Vagina (tissue), 2 donors: ENCODE data around the gene KCNQ2.

Source experiments
- CTCF ChIP-seq, 3 experiments: fragments of 450-650 bp in 2 of 3; fragments of 200-600 bp in 1 of 3; sonication (generic) in 1 of 3; IDR thresholded peaks; one replicate each; pipeline ENCODE4 v1.5.1; 2017 to 2019; ENCODE audit warnings: antibody characterized with exemption in 3 of 3, mild to moderate bottlenecking in 2 of 3, moderate library complexity in 2 of 3
- POLR2A ChIP-seq, 2 donors: fragments of 450-650 bp; IDR thresholded peaks; one replicate each; pipeline ENCODE4 v1.6.1; 2017; ENCODE audit warnings: antibody characterized with exemption in 2 of 2, mild to moderate bottlenecking in 2 of 2, moderate library complexity in 2 of 2
- POLR2AphosphoS5 ChIP-seq, 2 donors: sonication (generic); formaldehyde crosslinking; IDR thresholded peaks; one replicate each; pipeline ENCODE4 v1.9.0; 2017; ENCODE audit warnings: antibody characterized with exemption in 2 of 2, mild to moderate bottlenecking in 2 of 2, low read depth in 1 of 2; ENCODE audit not compliant: insufficient read depth in 1 of 2

GRCh38 chr20:63379296-63379695, 93.2 kb downstream of the KCNQ2 start:
- TF ChIP-seq CTCF (IDR thresholded peaks at IDR 0.05) = no peak
- no peak for TF ChIP-seq POLR2AphosphoS5 (IDR thresholded peaks at IDR 0.05; ENCODE audit: insufficient read depth in 1 of 2, low read depth in 1 of 2)
- no peak for TF ChIP-seq POLR2A (IDR thresholded peaks at IDR 0.05)
